SK-N-SH (cell line): ENCODE results near the gene GPANK1. TPM values are rescaled to one million over a fixed set of nuclear protein-coding genes. Genes with fewer than 3 reads are reported as not detected.

Experiments
- CTCF ChIA-PET: fragments of 300-600, 350-600 bp; formaldehyde crosslinking; extraction: SDS; loops from one replicate; lab custom pipeline; 2021; lab: Yijun Ruan, JAX
- POLR2A ChIA-PET: fragments of 350-600 bp; sonication (Branson Sonifier 250); formaldehyde crosslinking; extraction: SDS; loops from one replicate; lab custom pipeline; 2020; ENCODE audit warnings: antibody characterized with exemption, inconsistent platforms; lab: Yijun Ruan, JAX
- DNase-seq: peaks from one replicate; pipeline ENCODE4 v3.0.0; 2012
- H2AFZ ChIP-seq: fragments of 200-600 bp; sonication (generic); 2 replicates; pipeline ENCODE4 v1.8.1; 2016; ENCODE audit warnings: antibody characterized with exemption, mild to moderate bottlenecking, low read depth
- H3F3A ChIP-seq: fragments of 200-600 bp; sonication (generic); replicated peaks from 2 replicates; pipeline ENCODE3; 2016; ENCODE audit warnings: antibody characterized with exemption, mild to moderate bottlenecking; ENCODE audit not compliant: insufficient read depth
- H3K27ac ChIP-seq, 2 experiments: fragments of 200-500 bp in 1 of 2; fragments of 200-600 bp in 1 of 2; sonication (Bioruptor generic) in 1 of 2; sonication (generic), shearing (Covaris generic) in 1 of 2; 2 replicates each; pipeline versions ENCODE4 v1.5.1 to v1.6.1; 2014 to 2016; ENCODE audit warnings: low read depth in 2 of 2, inconsistent platforms in 1 of 2, low read length in 1 of 2, mild to moderate bottlenecking in 1 of 2, mixed read lengths in 1 of 2
- H3K27me3 ChIP-seq: fragments of 200-600 bp; sonication (generic), shearing (Covaris generic); 2 replicates; pipeline ENCODE4 v1.6.1; 2016; ENCODE audit warnings: mixed run types; ENCODE audit not compliant: insufficient read depth
- H3K36me3 ChIP-seq, 2 experiments: fragments of 200-500 bp in 1 of 2; fragments of 200-600 bp in 1 of 2; sonication (Bioruptor generic) in 1 of 2; sonication (generic) in 1 of 2; replicated peaks in 1 of 2; 2 replicates each; pipeline versions ENCODE3 to v1.5.1; 2014 to 2016; ENCODE audit warnings: low read length in 1 of 2, mild to moderate bottlenecking in 1 of 2; ENCODE audit not compliant: insufficient read depth in 2 of 2, control insufficient read depth in 1 of 2
- H3K4me1 ChIP-seq, 2 experiments: fragments of 200-500 bp in 1 of 2; fragments of 200-600 bp in 1 of 2; sonication (Bioruptor generic) in 1 of 2; sonication (generic), shearing (Covaris generic) in 1 of 2; 2 replicates each; pipeline versions ENCODE4 v1.5.1 to v1.6.1; 2014 to 2016; ENCODE audit warnings: low read depth in 1 of 2, low read length in 1 of 2, mixed run types in 1 of 2; ENCODE audit not compliant: insufficient read depth in 2 of 2, control insufficient read depth in 1 of 2
- H3K4me2 ChIP-seq: fragments of 200-600 bp; sonication (generic), shearing (Covaris generic); 2 replicates; pipeline ENCODE4 v1.6.1; 2017; ENCODE audit warnings: mixed run types
- H3K4me3 ChIP-seq, 2 experiments: fragments of 200-500 bp in 1 of 2; fragments of 200-600 bp in 1 of 2; sonication (Bioruptor generic) in 1 of 2; sonication (generic), shearing (Covaris generic) in 1 of 2; 2 replicates each; pipeline versions ENCODE4 v1.5.1 to v1.8.1; 2014 to 2016; ENCODE audit warnings: low read depth in 2 of 2, inconsistent platforms in 1 of 2, low read length in 1 of 2, mild to moderate bottlenecking in 1 of 2, mixed read lengths in 1 of 2, moderate library complexity in 1 of 2
- H3K79me2 ChIP-seq: fragments of 200-600 bp; sonication (generic); 2 replicates; pipeline ENCODE4 v1.8.1; 2017; ENCODE audit warnings: mild to moderate bottlenecking; ENCODE audit not compliant: insufficient read depth
- H3K9ac ChIP-seq: fragments of 200-600 bp; sonication (generic); 2 replicates; pipeline ENCODE4 v1.6.1; 2017; ENCODE audit warnings: mixed run types
- H3K9me2 ChIP-seq: fragments of 200-600 bp; sonication (generic); 2 replicates; pipeline ENCODE4 v1.6.1; 2017; ENCODE audit warnings: mixed run types
- H3K9me3 ChIP-seq: fragments of 200-600 bp; sonication (generic); 2 replicates; pipeline ENCODE4 v1.6.1; 2017; ENCODE audit warnings: mixed run types, mild to moderate bottlenecking, moderate library complexity
- H4K20me1 ChIP-seq: fragments of 200-600 bp; sonication (generic); 2 replicates; pipeline ENCODE4 v1.6.1; 2017; ENCODE audit warnings: mild to moderate bottlenecking, mixed run types; ENCODE audit not compliant: insufficient read depth
- ELF1 ChIP-seq: IDR thresholded peaks from 2 replicates; pipeline ENCODE4 v1.4.0; 2012
- FOSL2 ChIP-seq: IDR thresholded peaks from 2 replicates; pipeline ENCODE4 v1.4.0; 2012; ENCODE audit warnings: low read depth, mild to moderate bottlenecking, moderate library complexity, borderline replicate concordance
- FOXJ3 ChIP-seq: sonication (generic); formaldehyde crosslinking; IDR thresholded peaks from 2 replicates; pipeline ENCODE4 v1.5.1; 2020; ENCODE audit warnings: mild to moderate bottlenecking, missing genetic modification reagents
- GATA2 ChIP-seq: sonication (generic); formaldehyde crosslinking; IDR thresholded peaks from 2 replicates; pipeline ENCODE4 v1.5.0; 2020; ENCODE audit warnings: mild to moderate bottlenecking, missing genetic modification reagents
- MEF2A ChIP-seq: IDR thresholded peaks from 2 replicates; pipeline ENCODE4 v1.4.0; 2012; ENCODE audit warnings: low read depth, borderline replicate concordance
- NRF1 ChIP-seq: IDR thresholded peaks from 2 replicates; pipeline ENCODE4 v1.6.1; 2012; ENCODE audit warnings: low read depth, mild to moderate bottlenecking, low read length
- RFX5 ChIP-seq: IDR thresholded peaks from 2 replicates; pipeline ENCODE4 v1.6.1; 2012; ENCODE audit warnings: mild to moderate bottlenecking, improper control_type of control experiment, low read length
- RXRA ChIP-seq: IDR thresholded peaks from 2 replicates; pipeline ENCODE4 v1.4.0; 2012; ENCODE audit warnings: low read depth, mild to moderate bottlenecking, borderline replicate concordance
- SIN3A ChIP-seq: IDR thresholded peaks from 2 replicates; pipeline ENCODE4 v1.6.1; 2012; ENCODE audit warnings: low read depth, mild to moderate bottlenecking, low read length, moderate library complexity, borderline replicate concordance
- TCF12 ChIP-seq: IDR thresholded peaks from 2 replicates; pipeline ENCODE4 v1.4.0; 2012
- WGBS: methylation state at CpG from one replicate; pipeline ENCODE4 v1.1.6; 2017; ENCODE audit warnings: low lambda C conversion rate; 5-methylcytosine and 5-hydroxymethylcytosine counted together
- polyA plus RNA-seq, 3 experiments: library from polyadenylated mRNA; depleted of rRNA; stranded (reverse); fragments of >200 nt; gene quantifications; 2 replicates each; pipeline ENCODE4 v1.2.3, GENCODE V29; 2012
- TF ChIP-seq, protein P1 (sequence below): IDR thresholded peaks from 2 replicates; pipeline ENCODE4 v1.4.0; 2012; ENCODE audit warnings: low read depth, borderline replicate concordance
- TF ChIP-seq, protein P2 (sequence below): IDR thresholded peaks from 2 replicates; pipeline ENCODE4 v1.4.0; 2012; ENCODE audit warnings: low read depth, borderline replicate concordance

Gene GPANK1
- polyA plus RNA-seq, 1 of the 3 experiments (the other 2 are of a cell fraction) = 19.1 TPM

DNA sequence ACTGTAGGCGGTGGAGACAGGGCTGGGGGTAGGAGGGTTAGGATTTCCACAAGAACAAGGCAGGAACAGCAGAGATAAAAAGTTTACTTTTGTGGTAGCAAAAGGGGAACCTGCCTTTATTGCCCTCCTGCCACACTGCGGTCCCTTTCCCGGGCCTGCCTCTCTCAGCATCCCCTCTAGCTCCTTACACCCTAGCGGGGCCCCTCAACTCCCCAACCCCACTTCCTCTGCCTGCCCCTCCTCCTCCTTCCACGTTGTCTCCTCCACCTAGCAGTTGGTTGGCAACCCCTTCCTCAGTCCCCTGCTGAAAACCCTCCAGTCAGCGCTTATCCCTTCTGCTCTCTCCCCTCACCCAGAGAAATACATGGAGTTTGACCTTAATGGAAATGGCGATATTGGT is 49.0 kb downstream of the GPANK1 start:
- ChIA-PET POLR2A (no interaction called here), CTCF (interaction anchor here (1.1 to 7.0 kb wide), 2 partner anchors 12 to 18 kb away, joined by 3 to 35 read pairs; no protein-coding TSS in a partner anchor)
- TF ChIP-seq RFX5 (no peak), FOSL2 (no peak), SIN3A (no peak), MEF2A (no peak), FOXJ3 (CRISPR knock-in tag) (no peak), GATA2 (CRISPR knock-in tag) (no peak)
- Histone ChIP-seq H3K9me2 (no peaks in the 10 kb centered on the region), H2AFZ (no peak overlapping the region), H4K20me1 (no peaks in the 10 kb centered on the region), H3K4me3 (no peak overlapping the region), H3F3A (peaks cover 11% of the 10 kb centered on the region), H3K27ac (no peak overlapping the region), H3K27me3 (no peaks in the 10 kb centered on the region), H3K79me2 (peaks cover 2% of the 10 kb centered on the region), H3K36me3 (no peaks in the 10 kb centered on the region), H3K4me2 (no peak overlapping the region), H3K9me3 (no peaks in the 10 kb centered on the region), H3K4me1 (no peaks in the 10 kb centered on the region), H3K9ac (no peak overlapping the region)
- 83% methylated on average over 7 of the region's 7 CpGs for WGBS
- DNase-seq = no peak

DNA sequence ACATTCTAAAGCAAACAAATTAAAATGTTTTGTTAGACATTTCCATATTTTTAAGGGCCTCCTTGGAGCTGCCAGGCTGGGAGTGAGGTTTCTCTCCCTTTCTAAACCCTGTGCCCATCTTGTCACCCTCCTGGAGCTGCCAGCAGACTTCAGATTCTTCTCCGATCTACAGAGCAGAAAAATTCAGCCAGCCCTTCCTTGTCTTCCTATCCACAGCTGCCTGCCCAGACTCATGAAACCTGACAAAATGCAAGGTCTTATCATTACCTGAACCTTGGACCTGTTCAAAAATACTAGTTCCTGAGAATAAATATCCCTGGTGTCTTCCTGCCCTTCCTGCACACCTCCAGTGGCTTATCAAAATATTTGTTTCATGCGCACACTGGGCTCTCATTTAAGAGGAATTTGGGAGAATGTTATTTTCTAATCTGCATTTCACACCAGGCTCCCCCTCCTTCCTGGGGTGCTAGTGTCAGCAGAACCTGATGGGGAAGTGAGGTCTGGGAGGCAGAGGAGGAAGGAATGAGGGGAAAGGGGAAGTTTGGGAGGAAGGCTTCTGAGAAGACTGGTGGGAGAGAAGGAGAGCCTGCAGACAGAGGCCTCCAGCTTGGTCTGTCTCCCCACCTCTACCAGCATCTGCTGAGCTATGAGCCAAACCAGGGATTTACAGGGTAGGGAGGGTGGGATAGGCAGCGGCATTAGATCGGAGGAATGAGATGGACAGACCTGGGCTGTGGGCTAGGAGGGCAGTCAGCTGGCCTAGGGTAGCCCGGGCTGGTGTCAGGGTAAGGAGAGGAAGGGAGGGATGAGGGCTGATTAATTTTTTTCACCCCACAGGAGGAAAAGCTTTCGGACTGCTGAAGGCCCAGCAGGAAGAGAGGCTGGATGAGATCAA is 49.9 kb downstream of the GPANK1 start, which contains the start of gene AIF1:
TSS of gene AIF1 (plus strand) at position 551 of the 895 bp plus-strand sequence. CDS start at position 647, 96 bp downstream.
- Histone ChIP-seq H3K9me3 (no peaks in the 10 kb centered on the region), H3K4me2 (no peak within 1 kb of the TSS), H3K27ac (no peak within 1 kb of the TSS), H4K20me1 (no peaks in the 10 kb centered on the region), H2AFZ (no peak within 1 kb of the TSS), H3K9ac (no peak within 1 kb of the TSS), H3K27me3 (no peaks in the 10 kb centered on the region), H3K79me2 (no peaks in the 10 kb centered on the region), H3K9me2 (no peaks in the 10 kb centered on the region), H3K4me3 (no peak within 1 kb of the TSS), H3K4me1 (no peaks in the 10 kb centered on the region; a peak in 1 of 4 replicates), H3F3A (peaks cover 11% of the 10 kb centered on the region), H3K36me3 (no peaks in the 10 kb centered on the region)
- TF ChIP-seq NRF1 (no peak), SIN3A (no peak), TCF12 (no peak), RXRA (no peak), ELF1 (no peak)
- TF ChIP-seq, protein P1, sequence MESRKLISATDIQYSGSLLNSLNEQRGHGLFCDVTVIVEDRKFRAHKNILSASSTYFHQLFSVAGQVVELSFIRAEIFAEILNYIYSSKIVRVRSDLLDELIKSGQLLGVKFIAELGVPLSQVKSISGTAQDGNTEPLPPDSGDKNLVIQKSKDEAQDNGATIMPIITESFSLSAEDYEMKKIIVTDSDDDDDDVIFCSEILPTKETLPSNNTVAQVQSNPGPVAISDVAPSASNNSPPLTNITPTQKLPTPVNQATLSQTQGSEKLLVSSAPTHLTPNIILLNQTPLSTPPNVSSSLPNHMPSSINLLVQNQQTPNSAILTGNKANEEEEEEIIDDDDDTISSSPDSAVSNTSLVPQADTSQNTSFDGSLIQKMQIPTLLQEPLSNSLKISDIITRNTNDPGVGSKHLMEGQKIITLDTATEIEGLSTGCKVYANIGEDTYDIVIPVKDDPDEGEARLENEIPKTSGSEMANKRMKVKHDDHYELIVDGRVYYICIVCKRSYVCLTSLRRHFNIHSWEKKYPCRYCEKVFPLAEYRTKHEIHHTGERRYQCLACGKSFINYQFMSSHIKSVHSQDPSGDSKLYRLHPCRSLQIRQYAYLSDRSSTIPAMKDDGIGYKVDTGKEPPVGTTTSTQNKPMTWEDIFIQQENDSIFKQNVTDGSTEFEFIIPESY = no peak
- TF ChIP-seq, protein P2, sequence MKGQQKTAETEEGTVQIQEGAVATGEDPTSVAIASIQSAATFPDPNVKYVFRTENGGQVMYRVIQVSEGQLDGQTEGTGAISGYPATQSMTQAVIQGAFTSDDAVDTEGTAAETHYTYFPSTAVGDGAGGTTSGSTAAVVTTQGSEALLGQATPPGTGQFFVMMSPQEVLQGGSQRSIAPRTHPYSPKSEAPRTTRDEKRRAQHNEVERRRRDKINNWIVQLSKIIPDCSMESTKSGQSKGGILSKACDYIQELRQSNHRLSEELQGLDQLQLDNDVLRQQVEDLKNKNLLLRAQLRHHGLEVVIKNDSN = no peak
- POLR2A ChIA-PET = no interaction called here
- CTCF ChIA-PET = interaction anchor here (1.1 to 7.0 kb wide), 2 partner anchors 11 to 17 kb away, joined by 3 to 35 read pairs; no protein-coding TSS in a partner anchor
- 87% methylated on average over 6 of the region's 6 CpGs for WGBS
- DNase-seq = no peak
